H1 (cell line): ENCODE results near the gene FOXQ1. TPM values are rescaled to one million over a fixed set of nuclear protein-coding genes. Genes with fewer than 3 reads are reported as not detected.

Experiments
- EP300 ChIP-seq, 2 experiments: IDR thresholded peaks; 1 replicate in 1 of 2; 2 replicates in 1 of 2; pipeline ENCODE4 v1.6.1; 2011 to 2012; ENCODE audit warnings: low read depth in 2 of 2, low read length in 2 of 2, mild to moderate bottlenecking in 2 of 2, borderline replicate concordance in 1 of 2, inconsistent platforms in 1 of 2, moderate library complexity in 1 of 2
- POU5F1 ChIP-seq: IDR thresholded peaks from 2 replicates; pipeline ENCODE4 v1.6.1; 2011; ENCODE audit warnings: low read depth, mild to moderate bottlenecking, low read length, moderate library complexity
- polyA plus RNA-seq, 7 experiments: library from polyadenylated mRNA; depleted of rRNA in 3 of 7; stranded (reverse) in 5 of 7; unstranded in 2 of 7; fragments of >200 nt in 5 of 7; fragments of 200-250 nt in 2 of 7; gene quantifications; 1 replicate in 5 of 7; 2 replicates in 1 of 7; 4 replicates in 1 of 7; pipeline versions ENCODE4 v1.2.1 to v1.2.3, GENCODE V29; 2011 to 2013; ENCODE audit warnings: missing spikeins in 2 of 7, mixed read lengths in 2 of 7
- total RNA-seq: library from RNA; stranded (reverse); fragmentation: NEBNext Ultra II Directional; extraction: Animal tissue kit (Norgen Biotek cat#: 25700); gene quantifications from 2 replicates; pipeline ENCODE4 v1.2.1, GENCODE V29; 2021

FOXQ1 gene
- total and polyA plus RNA-seq, 2 of the 8 experiments (the other 6 are each of a cell fraction or from before 2014, with no cell fraction given), result 0.03 TPM; not detected in 1

- TF ChIP-seq EP300 (IDR thresholded peaks at IDR 0.05; ENCODE audit: borderline replicate concordance in 1 of 2, low read depth in 2 of 2, low read length in 2 of 2) (no peak), POU5F1 (no peak)
Observed at GRCh38 chr6:1279065-1279464, 32.8 kb upstream of the FOXQ1 start (continued).
